Heart left ventricle (tissue), 16 donors: ENCODE data around the gene SLC25A21. TPM values are rescaled to one million over a fixed set of nuclear protein-coding genes. Genes with fewer than 3 reads are reported as not detected.
"Not testable (repeated sequence)": the region's sequence is repeated elsewhere in the genome, so short reads cannot be mapped to it uniquely, and the experiment has no call there.

Source experiments
- ATAC-seq, 4 donors: fragments of 200-7000 bp; cut with Tn5 transposase; one replicate each; pipeline ENCODE4 v1.9.1; 2020 to 2022; ENCODE audit warnings: moderate library complexity in 4 of 4, mild to moderate bottlenecking in 3 of 4, moderate number of reproducible peaks in 1 of 4
- DNase-seq, 5 donors: peaks; one replicate each; pipeline ENCODE4 v3.0.0-alpha.2; 2020
- H3K27ac ChIP-seq, 12 donors: fragments of 200-600 bp; sonication (generic) in 4 of 12; one replicate each; pipeline versions ENCODE4 v1.5.0 to v1.8.0; 2016 to 2022; ENCODE audit warnings: mild to moderate bottlenecking in 2 of 12
- H3K27me3 ChIP-seq, 9 donors: fragments of 200-600 bp; sonication (generic) in 2 of 9; one replicate each; pipeline versions ENCODE4 v1.5.1 to v1.8.0; 2016 to 2022; ENCODE audit warnings: mild to moderate bottlenecking in 3 of 9
- H3K36me3 ChIP-seq, 9 donors: fragments of 200-600 bp; sonication (generic) in 2 of 9; one replicate each; pipeline versions ENCODE4 v1.5.0 to v1.8.0; 2018 to 2022; ENCODE audit warnings: mild to moderate bottlenecking in 2 of 9
- H3K4me1 ChIP-seq, 12 donors: fragments of 200-600 bp; sonication (generic) in 4 of 12; one replicate each; pipeline versions ENCODE4 v1.5.0 to v1.8.0; 2016 to 2022; ENCODE audit warnings: mild to moderate bottlenecking in 3 of 12
- H3K4me3 ChIP-seq, 12 donors: fragments of 200-600 bp; sonication (generic) in 4 of 12; one replicate each; pipeline versions ENCODE4 v1.5.0 to v1.8.0; 2017 to 2022; ENCODE audit warnings: mild to moderate bottlenecking in 9 of 12, moderate library complexity in 4 of 12
- H3K9me3 ChIP-seq, 12 donors: fragments of 200-600 bp; sonication (generic) in 4 of 12; one replicate each; pipeline versions ENCODE4 v1.5.0 to v1.8.0; 2016 to 2022; ENCODE audit warnings: mild to moderate bottlenecking in 1 of 12
- POLR2A ChIP-seq, 2 donors: fragments of 450-650 bp; IDR thresholded peaks; one replicate each; pipeline ENCODE4 v1.6.1; 2017; ENCODE audit warnings: antibody characterized with exemption in 2 of 2, mild to moderate bottlenecking in 2 of 2, moderate library complexity in 2 of 2
- WGBS, 4 donors: extraction: QIAGEN DNeasy Blood & Tissue Kit in 2 of 4; methylation state at CpG; one replicate each; pipeline versions ENCODE4 v1.1.5 to v1.1.7; 2013 to 2018; 5-methylcytosine and 5-hydroxymethylcytosine counted together
- intact Hi-C, 10 donors: fragments of 100-400 bp; cut with DNase I; formaldehyde crosslinking; loops; one replicate each; pipeline versions ENCODE4 v1.11.1 to v1.14.2; 2022
- polyA plus RNA-seq, 2 donors: library from polyadenylated mRNA; stranded (reverse); fragments of 200-250 nt; gene quantifications; one replicate each; pipeline ENCODE4 v1.2.3, GENCODE V29; 2013
- total RNA-seq, 9 donors: library from RNA; depleted of rRNA in 2 of 9; stranded (reverse); fragments of >200 nt in 2 of 9; fragmentation: NEBNext Ultra II Directional in 3 of 9; extraction: Animal tissue kit (Norgen Biotek cat#: 25700) in 3 of 9; gene quantifications; one replicate each; pipeline versions ENCODE4 v1.1.0 to v1.2.4, GENCODE V29; 2016 to 2023
- TF ChIP-seq, protein P1 (sequence below), 12 donors: fragments of 200-600 bp; sonication (generic) in 4 of 12; IDR thresholded peaks; one replicate each; pipeline versions ENCODE4 v1.5.0 to v1.8.0; 2018 to 2022; ENCODE audit warnings: antibody characterized with exemption in 12 of 12, mild to moderate bottlenecking in 5 of 12
- donor health status: ischemic (EF 13 %, LVEDD 7.1; RV severe dilation, severe dysfunction).
- donor health status: healthy with polysubstance abuse.
- donor health status: DM: no; HTN: yes; CAD: no.
- donor health status: DM: no; HTN: no; CAD: no.
- donor health status: ischemic (EF 25% LVEDD 6.9; RV normal size, moderate dysfunction).
- donor health status: ischemic (EF 25% LVEDD 5.7; RV mildly dilated, moderate dysfunction).
- donor health status: healthy.
- donor health status: DM: yes; HTN: yes; CAD: no.
- donor health status: ischemic (EF 35%, LVEDD 5.7; RV mildly dilated, moderate dysfunction).
- donor health status: nonischemic (EF 11% LVEDD 7.7; RV severe dilation, severe dysfunction).
- donor health status: DM: yes; HTN: yes; CAD: no.
- donor health status: PGD.
- donor health status: ischemic (EF 29% LVEDD 5.4; RV normal size, mild dysfunction).
- donor health status: nonischemic (EF 23%, LVEDD 6.1; RV moderate dilation, normal function).

SLC25A21 gene
- total and polyA plus RNA-seq, 11 donors, result 0.12 to 1.6 (median 0.24) TPM; not detected in 1

DNA sequence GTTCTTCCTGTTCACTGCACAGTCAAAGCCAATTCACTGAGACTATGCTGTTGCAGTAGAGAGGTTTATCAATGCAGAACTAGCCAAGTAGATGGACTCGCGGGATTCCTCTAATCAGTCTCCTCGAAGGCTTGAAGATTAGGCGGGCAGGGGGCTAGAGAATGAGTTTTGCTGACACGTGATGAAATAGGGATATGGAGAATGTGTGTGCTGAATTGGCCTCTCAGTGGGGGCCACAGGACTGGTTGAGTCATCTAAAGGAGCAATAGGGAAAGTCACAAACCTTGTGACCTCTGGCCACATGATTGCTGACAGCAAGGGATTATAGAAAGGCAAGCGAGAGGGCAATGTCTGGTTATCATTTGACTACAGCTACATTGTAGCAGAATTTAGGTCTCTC, 38.0 kb upstream of the SLC25A21 start:
- 82 to 92% (median 85%) methylated on average over 6 of the region's 6 CpGs for WGBS, 4 donors
- DNase-seq (no peak), ATAC-seq (no peak)
- H3K4me1 ChIP-seq, result no peaks in the 10 kb centered on the region
- intact Hi-C loops, result no loop called here
- H3K27ac ChIP-seq, result no peak overlapping the region
- peaks cover 0 to 19% (median 7%) of the 10 kb centered on the region in 12 donors for H3K9me3 ChIP-seq
- H3K4me3 ChIP-seq, result no peak overlapping the region
- no peaks in the 10 kb centered on the region for H3K27me3 ChIP-seq
- H3K36me3 ChIP-seq, result no peaks in the 10 kb centered on the region
- TF ChIP-seq POLR2A (IDR thresholded peaks at IDR 0.05), result no peak
- TF ChIP-seq, protein P1, sequence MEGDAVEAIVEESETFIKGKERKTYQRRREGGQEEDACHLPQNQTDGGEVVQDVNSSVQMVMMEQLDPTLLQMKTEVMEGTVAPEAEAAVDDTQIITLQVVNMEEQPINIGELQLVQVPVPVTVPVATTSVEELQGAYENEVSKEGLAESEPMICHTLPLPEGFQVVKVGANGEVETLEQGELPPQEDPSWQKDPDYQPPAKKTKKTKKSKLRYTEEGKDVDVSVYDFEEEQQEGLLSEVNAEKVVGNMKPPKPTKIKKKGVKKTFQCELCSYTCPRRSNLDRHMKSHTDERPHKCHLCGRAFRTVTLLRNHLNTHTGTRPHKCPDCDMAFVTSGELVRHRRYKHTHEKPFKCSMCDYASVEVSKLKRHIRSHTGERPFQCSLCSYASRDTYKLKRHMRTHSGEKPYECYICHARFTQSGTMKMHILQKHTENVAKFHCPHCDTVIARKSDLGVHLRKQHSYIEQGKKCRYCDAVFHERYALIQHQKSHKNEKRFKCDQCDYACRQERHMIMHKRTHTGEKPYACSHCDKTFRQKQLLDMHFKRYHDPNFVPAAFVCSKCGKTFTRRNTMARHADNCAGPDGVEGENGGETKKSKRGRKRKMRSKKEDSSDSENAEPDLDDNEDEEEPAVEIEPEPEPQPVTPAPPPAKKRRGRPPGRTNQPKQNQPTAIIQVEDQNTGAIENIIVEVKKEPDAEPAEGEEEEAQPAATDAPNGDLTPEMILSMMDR (IDR thresholded peaks at IDR 0.05), result no peak

DNA sequence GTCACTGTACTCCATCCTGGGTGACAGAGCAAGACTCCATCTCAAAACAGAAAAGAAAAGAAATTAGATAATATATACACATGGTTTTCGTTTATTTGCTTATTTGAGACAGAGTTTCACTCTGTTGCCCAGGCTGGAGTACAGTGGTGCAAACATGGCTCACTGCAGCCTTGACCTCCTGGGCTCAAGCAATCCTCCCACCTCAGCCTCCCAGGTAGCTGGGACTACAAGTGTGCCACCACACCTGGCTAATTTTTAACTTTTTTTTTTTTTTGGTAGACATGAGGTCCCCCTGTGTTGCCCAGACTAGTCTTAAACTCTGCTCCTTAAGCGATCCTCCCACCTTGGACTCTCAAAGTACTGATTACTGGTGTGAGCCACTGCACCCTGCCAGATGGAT, 37.2 kb upstream of the SLC25A21 start:
- intact Hi-C loops, H3K27ac ChIP-seq, H3K36me3 ChIP-seq, H3K4me1 ChIP-seq, DNase-seq, ATAC-seq, H3K4me3 ChIP-seq, H3K27me3 ChIP-seq: not testable (repeated sequence)
- WGBS, 4 donors, result 86 to 95% (median 90%) methylated on average over 2 of the region's 2 CpGs
- H3K9me3 ChIP-seq, result peaks cover 0 to 19% (median 7%) of the 10 kb centered on the region in 12 donors

DNA sequence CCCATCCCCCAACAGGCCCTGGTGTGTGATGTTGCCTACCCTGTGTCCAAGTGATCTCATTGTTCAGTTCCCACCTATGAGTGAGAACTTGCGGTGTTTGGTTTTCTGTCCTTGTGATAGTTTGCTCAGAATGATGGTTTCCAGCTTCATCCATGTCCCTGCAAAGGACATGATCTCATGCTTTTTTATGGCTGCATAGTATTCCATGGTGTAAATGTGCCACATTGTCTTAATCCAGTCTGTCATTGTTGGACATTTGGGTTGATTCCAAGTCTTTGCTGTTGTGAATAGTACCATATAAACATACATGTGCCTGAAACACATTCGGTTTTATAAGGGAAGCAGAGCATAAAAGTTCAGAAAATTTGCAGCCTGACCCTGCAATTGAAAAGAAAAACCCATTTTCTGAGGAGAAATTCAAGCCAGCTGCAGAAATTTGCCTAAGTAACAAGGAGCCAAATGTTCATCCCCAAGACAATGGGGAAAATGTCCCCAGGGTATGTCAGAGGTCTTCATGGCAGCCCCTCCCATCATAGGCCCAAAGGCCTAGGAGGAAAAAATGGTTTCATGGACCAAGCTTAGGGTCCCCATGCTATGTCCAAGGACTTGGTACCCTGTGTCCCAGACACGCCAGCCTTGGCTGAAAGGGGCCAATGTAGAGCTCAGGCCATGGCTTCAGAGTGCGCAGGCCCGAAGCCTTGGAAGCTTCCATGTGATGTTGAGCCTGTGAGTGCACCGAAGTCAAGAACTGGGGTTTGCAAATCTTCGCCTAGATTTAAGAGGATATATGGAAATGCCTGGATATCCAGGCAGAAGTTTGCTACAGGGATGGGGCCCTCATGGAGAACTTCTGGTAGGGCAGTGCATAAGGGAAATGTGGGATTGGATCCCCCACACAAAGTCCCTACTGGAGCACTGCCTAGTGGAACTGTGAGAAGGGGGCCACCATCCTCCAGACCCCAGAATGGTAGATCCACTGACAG, 33.5 kb upstream of the SLC25A21 start:
- H3K4me3 ChIP-seq, intact Hi-C loops, H3K27ac ChIP-seq, H3K27me3 ChIP-seq, H3K4me1 ChIP-seq, DNase-seq, ATAC-seq, H3K36me3 ChIP-seq: not testable (repeated sequence)
- WGBS, 4 donors, result 97 to 99% (median 97%) methylated on average over 3 to 7 of the region's 7 CpGs
- H3K9me3 ChIP-seq, result peaks cover 0 to 14% (median 7%) of the 10 kb centered on the region in 12 donors

DNA sequence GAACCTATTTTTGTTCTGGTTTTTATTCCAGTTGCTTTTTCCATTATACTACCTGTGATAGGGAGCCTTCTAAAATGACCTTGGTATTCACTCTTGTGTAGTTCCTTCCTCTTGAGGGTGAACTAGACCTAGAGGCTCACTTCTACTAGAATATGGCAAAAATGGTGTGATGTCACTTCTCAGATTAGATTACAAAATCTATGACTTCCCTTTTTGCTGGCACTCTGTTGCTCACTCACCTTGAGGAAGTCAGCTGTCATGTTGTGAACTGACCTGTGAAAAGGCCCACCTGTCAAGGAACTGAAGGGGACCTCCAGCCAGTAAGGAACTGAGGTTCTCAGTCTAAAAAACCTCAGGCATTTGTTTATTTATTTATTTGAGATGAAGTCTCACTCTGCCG, 31.0 kb upstream of the SLC25A21 start:
- no peak overlapping the region for H3K27ac ChIP-seq
- no peaks in the 10 kb centered on the region for H3K27me3 ChIP-seq
- DNase-seq (no peak), ATAC-seq (no peak)
- intact Hi-C loops, result no loop called here
- H3K9me3 ChIP-seq, result peaks cover 0 to 14% (median 7%) of the 10 kb centered on the region in 12 donors
- TF ChIP-seq, protein P1 (IDR thresholded peaks at IDR 0.05), result no peak
- no peak for TF ChIP-seq POLR2A (IDR thresholded peaks at IDR 0.05)
- H3K36me3 ChIP-seq, result no peaks in the 10 kb centered on the region
- 94 to 100% (median 99%) methylated on average over 1 of the region's 1 CpG for WGBS, 4 donors
- no peak overlapping the region for H3K4me3 ChIP-seq
- H3K4me1 ChIP-seq, result peaks cover 0 to 6% (median 0%) of the 10 kb centered on the region in 12 donors

DNA sequence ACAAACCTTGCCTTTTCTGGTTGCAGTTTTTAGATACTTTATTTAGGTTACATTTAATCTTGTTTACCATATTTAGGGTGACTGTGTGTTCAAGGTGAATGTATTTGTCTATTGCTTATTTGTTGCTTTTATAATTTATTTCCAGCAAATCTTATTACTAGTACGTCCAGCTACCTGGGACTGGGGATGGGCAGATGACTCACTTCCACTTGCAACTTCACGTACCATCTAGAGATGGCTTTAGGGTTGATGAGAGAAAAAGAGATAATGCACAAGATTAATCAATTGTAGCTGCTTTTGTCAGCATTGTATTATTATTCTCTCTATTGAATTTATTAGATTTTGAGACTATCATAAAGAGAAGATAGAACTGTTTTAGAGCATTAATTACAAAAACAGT, 30.4 kb upstream of the SLC25A21 start:
- no peak overlapping the region for H3K27ac ChIP-seq
- H3K4me3 ChIP-seq, result no peak overlapping the region
- TF ChIP-seq POLR2A (IDR thresholded peaks at IDR 0.05), result no peak
- TF ChIP-seq, protein P1 (IDR thresholded peaks at IDR 0.05), result no peak
- ATAC-seq (no peak), DNase-seq (no peak)
- intact Hi-C loops, result no loop called here
- no peaks in the 10 kb centered on the region for H3K36me3 ChIP-seq
- no peaks in the 10 kb centered on the region for H3K27me3 ChIP-seq
- H3K9me3 ChIP-seq, result peaks cover 0 to 14% (median 7%) of the 10 kb centered on the region in 12 donors
- WGBS, 4 donors, result 87 to 93% (median 89%) methylated on average over 2 of the region's 2 CpGs
- peaks cover 0 to 8% (median 0%) of the 10 kb centered on the region in 12 donors for H3K4me1 ChIP-seq
